Measurements from ENCODE around the gene PSMA8. TPM values are rescaled to one million over a fixed set of nuclear protein-coding genes. Genes with fewer than 3 reads are reported as not detected.

The PSMA8 gene
- polyA plus RNA-seq, 2 of the 4 experiments (the other 2 are of a cell fraction) = not detected

DNA sequence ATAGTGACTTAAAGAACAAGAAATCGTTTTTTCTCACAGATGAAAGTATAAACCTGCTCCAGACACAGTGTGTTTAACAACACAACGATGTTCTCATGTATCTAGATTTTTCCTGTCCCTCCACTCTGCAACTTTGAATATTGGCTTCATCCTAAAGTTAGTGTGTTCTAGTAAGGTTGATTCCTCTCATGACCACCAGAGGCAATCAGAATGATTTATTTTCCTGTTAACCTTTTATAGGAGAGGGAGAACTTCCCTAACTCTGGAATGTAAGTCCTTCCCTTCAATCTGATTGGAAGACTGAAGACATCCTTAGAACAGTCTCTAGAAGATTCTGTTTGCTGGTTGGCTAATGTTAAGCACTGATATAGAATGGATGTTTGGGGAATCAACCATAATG, 51.6 kb downstream of the PSMA8 start:
- H3K4me3 ChIP-seq = no peak overlapping the region
- H3K4me1 ChIP-seq = no peaks in the 10 kb centered on the region
- no peak overlapping the region for H3K4me2 ChIP-seq
- POLR2A ChIA-PET = no interaction called here
- ATAC-seq = peak; percentile 50 to 80; a peak in 5 of 6 replicates
- no peak for FAIRE-seq
- TF ChIP-seq SMC3 (IDR thresholded peaks at IDR 0.05) (no peak), FOSB (CRISPR knock-in tag; IDR thresholded peaks at IDR 0.05) (no peak), HEYL (CRISPR knock-in tag; IDR thresholded peaks at IDR 0.05) (no peak), RFX5 (IDR thresholded peaks at IDR 0.05) (no peak), NFE2L2 (conservative IDR thresholded peaks at IDR 0.05; ENCODE audit: low read length) (no peak), KDM5A (IDR thresholded peaks at IDR 0.05) (no peak), EP300 (IDR thresholded peaks at IDR 0.05) (no peak), EHMT2 (IDR thresholded peaks at IDR 0.05; ENCODE audit: low read depth) (no peak), CHD4 (IDR thresholded peaks at IDR 0.05; ENCODE audit: borderline replicate concordance) (no peak), ZFP36 (IDR thresholded peaks at IDR 0.05; ENCODE audit: borderline replicate concordance, partially characterized antibody) (no peak), FOSL2 (IDR thresholded peaks at IDR 0.05) (no peak), FOSL2 (CRISPR knock-in tag; IDR thresholded peaks at IDR 0.05) (no peak), NPAS2 (CRISPR knock-in tag; IDR thresholded peaks at IDR 0.05; ENCODE audit: borderline replicate concordance) (no peak), CEBPB (IDR thresholded peaks at IDR 0.05) (no peak)
- TF ChIP-seq, protein P1, sequence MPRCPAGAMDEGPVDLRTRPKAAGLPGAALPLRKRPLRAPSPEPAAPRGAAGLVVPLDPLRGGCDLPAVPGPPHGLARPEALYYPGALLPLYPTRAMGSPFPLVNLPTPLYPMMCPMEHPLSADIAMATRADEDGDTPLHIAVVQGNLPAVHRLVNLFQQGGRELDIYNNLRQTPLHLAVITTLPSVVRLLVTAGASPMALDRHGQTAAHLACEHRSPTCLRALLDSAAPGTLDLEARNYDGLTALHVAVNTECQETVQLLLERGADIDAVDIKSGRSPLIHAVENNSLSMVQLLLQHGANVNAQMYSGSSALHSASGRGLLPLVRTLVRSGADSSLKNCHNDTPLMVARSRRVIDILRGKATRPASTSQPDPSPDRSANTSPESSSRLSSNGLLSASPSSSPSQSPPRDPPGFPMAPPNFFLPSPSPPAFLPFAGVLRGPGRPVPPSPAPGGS (IDR thresholded peaks at IDR 0.05) = no peak
- no peaks in the 10 kb centered on the region for H3K9me3 ChIP-seq
- CTCF ChIA-PET = no interaction called here
- peak; percentile 19 to 55 for DNase-seq (ENCODE audit: low read depth in 1 of 2, low spot score in 1 of 2)
- H3K27ac ChIP-seq = no peak overlapping the region
- WGBS (ENCODE audit: missing lambda C conversion rate) = 6% methylated on average over 2 of the region's 2 CpGs

DNA sequence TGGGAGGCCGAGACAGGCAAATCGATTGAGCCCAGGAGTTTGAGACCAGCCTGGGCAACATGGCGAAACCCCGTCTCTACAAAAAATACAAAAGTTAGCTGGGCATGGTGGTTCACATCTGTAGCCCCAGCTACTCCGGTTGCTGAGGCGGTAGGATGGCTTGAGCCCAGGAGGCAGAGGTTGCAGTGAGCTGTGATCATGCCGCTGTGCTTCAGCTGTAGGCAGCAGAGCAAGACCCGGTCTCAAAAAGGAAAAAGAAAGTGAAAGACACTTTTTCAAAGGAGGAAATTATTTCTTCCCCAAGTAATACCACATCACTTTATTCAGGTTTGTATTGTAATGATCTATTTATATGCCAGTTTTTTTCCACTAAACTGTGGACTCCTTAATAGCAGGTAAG, 56.8 kb downstream of the PSMA8 start:
- POLR2A ChIA-PET = no interaction called here
- CTCF ChIA-PET = no interaction called here
- Histone ChIP-seq H3K27ac (no peak overlapping the region), H3K4me2 (no peak overlapping the region), H3K4me3 (no peak overlapping the region), H3K4me1 (no peaks in the 10 kb centered on the region), H3K9me3 (no peaks in the 10 kb centered on the region)
- WGBS (ENCODE audit: missing lambda C conversion rate) = 68% methylated on average over 8 of the region's 8 CpGs
- no peak for ATAC-seq
- TF ChIP-seq PHF8 (IDR thresholded peaks at IDR 0.05; ENCODE audit: borderline replicate concordance, low read depth) = no peak
- no peak for TF ChIP-seq KDM1A (IDR thresholded peaks at IDR 0.05; ENCODE audit: low read depth)
- no peak for TF ChIP-seq HEYL (CRISPR knock-in tag; IDR thresholded peaks at IDR 0.05)
- TF ChIP-seq, protein P1 (IDR thresholded peaks at IDR 0.05) = no peak
- TF ChIP-seq CHD2 (IDR thresholded peaks at IDR 0.05; ENCODE audit: low read length, partially characterized antibody) = no peak
- no peak for TF ChIP-seq CEBPB (IDR thresholded peaks at IDR 0.05)
- TF ChIP-seq TFCP2L1 (CRISPR knock-in tag; IDR thresholded peaks at IDR 0.05) = no peak
- no peak for TF ChIP-seq TP53 (CRISPR knock-in tag; IDR thresholded peaks at IDR 0.05)
- TF ChIP-seq, protein P2, sequence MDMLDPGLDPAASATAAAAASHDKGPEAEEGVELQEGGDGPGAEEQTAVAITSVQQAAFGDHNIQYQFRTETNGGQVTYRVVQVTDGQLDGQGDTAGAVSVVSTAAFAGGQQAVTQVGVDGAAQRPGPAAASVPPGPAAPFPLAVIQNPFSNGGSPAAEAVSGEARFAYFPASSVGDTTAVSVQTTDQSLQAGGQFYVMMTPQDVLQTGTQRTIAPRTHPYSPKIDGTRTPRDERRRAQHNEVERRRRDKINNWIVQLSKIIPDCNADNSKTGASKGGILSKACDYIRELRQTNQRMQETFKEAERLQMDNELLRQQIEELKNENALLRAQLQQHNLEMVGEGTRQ (IDR thresholded peaks at IDR 0.05) = no peak
- TF ChIP-seq EP300 (IDR thresholded peaks at IDR 0.05) = no peak
- no peak for TF ChIP-seq NFE2L2 (conservative IDR thresholded peaks at IDR 0.05; ENCODE audit: low read length)
- no peak for TF ChIP-seq CBX8 (IDR thresholded peaks at IDR 0.05)
- TF ChIP-seq FOXS1 (CRISPR knock-in tag; IDR thresholded peaks at IDR 0.05) = no peak
- TF ChIP-seq RAD21 (conservative IDR thresholded peaks at IDR 0.05 in 1 of 2, IDR thresholded peaks at IDR 0.05 in 1 of 2) = no peak
- TF ChIP-seq, protein P3, sequence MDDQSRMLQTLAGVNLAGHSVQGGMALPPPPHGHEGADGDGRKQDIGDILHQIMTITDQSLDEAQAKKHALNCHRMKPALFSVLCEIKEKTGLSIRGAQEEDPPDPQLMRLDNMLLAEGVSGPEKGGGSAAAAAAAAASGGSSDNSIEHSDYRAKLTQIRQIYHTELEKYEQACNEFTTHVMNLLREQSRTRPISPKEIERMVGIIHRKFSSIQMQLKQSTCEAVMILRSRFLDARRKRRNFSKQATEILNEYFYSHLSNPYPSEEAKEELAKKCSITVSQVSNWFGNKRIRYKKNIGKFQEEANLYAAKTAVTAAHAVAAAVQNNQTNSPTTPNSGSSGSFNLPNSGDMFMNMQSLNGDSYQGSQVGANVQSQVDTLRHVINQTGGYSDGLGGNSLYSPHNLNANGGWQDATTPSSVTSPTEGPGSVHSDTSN (IDR thresholded peaks at IDR 0.05) = no peak
- TF ChIP-seq, protein P4, sequence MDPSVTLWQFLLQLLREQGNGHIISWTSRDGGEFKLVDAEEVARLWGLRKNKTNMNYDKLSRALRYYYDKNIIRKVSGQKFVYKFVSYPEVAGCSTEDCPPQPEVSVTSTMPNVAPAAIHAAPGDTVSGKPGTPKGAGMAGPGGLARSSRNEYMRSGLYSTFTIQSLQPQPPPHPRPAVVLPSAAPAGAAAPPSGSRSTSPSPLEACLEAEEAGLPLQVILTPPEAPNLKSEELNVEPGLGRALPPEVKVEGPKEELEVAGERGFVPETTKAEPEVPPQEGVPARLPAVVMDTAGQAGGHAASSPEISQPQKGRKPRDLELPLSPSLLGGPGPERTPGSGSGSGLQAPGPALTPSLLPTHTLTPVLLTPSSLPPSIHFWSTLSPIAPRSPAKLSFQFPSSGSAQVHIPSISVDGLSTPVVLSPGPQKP (IDR thresholded peaks at IDR 0.05; ENCODE audit: low read depth, low read length) = no peak
- no peak for TF ChIP-seq JUNB (IDR thresholded peaks at IDR 0.05)
- no peak for DNase-seq (ENCODE audit: low read depth in 1 of 2, low spot score in 1 of 2)
- no peak for FAIRE-seq

Measured in A549 (cell line).